WTC11 (cell line): ENCODE measurements around the gene ESPN. TPM values are rescaled to one million over a fixed set of nuclear protein-coding genes. Genes with fewer than 3 reads are reported as not detected.

Experiments used
- ATAC-seq: fragments of 200-7000 bp; cut with Tn5 transposase; 2 replicates; pipeline ENCODE4 v1.10.0; 2021; ENCODE audit warnings: mild to moderate bottlenecking, moderate library complexity
- CTCF ChIA-PET: fragments of 300-600 bp; sonication (Branson Sonifier 250); formaldehyde crosslinking; loops from one replicate; lab custom pipeline; 2021; ENCODE audit warnings: antibody characterized with exemption; lab: Charles Lee
- POLR2A ChIA-PET: fragments of 350-600 bp; sonication (Branson Sonifier 250); formaldehyde crosslinking; loops from one replicate; lab custom pipeline; 2021; ENCODE audit warnings: antibody characterized with exemption; lab: Charles Lee
- DNase-seq: peaks from one replicate; pipeline ENCODE4 v3.0.0; 2021; ENCODE audit warnings: low spot score
- H3K27ac Mint-ChIP-seq: 2 replicates; pipeline ENCODE4 v1.8.0; 2021; ENCODE audit warnings: mixed read lengths
- H3K27me3 Mint-ChIP-seq: 2 replicates; pipeline ENCODE4 v1.8.0; 2021; ENCODE audit warnings: low read depth, mild to moderate bottlenecking, moderate library complexity, mixed read lengths
- H3K36me3 Mint-ChIP-seq: 2 replicates; pipeline ENCODE4 v1.8.0; 2021; ENCODE audit warnings: mixed read lengths
- H3K4me1 Mint-ChIP-seq: 2 replicates; pipeline ENCODE4 v1.8.0; 2022; ENCODE audit warnings: mixed read lengths
- H3K4me3 Mint-ChIP-seq: 2 replicates; pipeline ENCODE4 v1.8.0; 2021; ENCODE audit warnings: mild to moderate bottlenecking, moderate library complexity, mixed read lengths
- H3K9me3 Mint-ChIP-seq: 2 replicates; pipeline ENCODE4 v1.8.0; 2021; ENCODE audit warnings: mixed read lengths
- CBFB ChIP-seq: sonication (generic); formaldehyde crosslinking; IDR thresholded peaks from 2 replicates; pipeline ENCODE4 v1.8.1; 2022; ENCODE audit warnings: mild to moderate bottlenecking, low read depth, missing genetic modification reagents
- E2F1 ChIP-seq: sonication (generic); formaldehyde crosslinking; IDR thresholded peaks from 2 replicates; pipeline ENCODE4 v1.8.0; 2022; ENCODE audit warnings: mild to moderate bottlenecking, missing genetic modification reagents
- FOXJ3 ChIP-seq: sonication (generic); formaldehyde crosslinking; IDR thresholded peaks from 2 replicates; pipeline ENCODE4 v1.9.0; 2021; ENCODE audit warnings: missing genetic modification reagents, mild to moderate bottlenecking, borderline replicate concordance
- FOXK1 ChIP-seq: sonication (generic); formaldehyde crosslinking; IDR thresholded peaks from 2 replicates; pipeline ENCODE4 v1.8.0; 2022; ENCODE audit warnings: mild to moderate bottlenecking, moderate library complexity, missing genetic modification reagents
- FOXP1 ChIP-seq: sonication (generic); formaldehyde crosslinking; IDR thresholded peaks from 2 replicates; pipeline ENCODE4 v1.8.0; 2022; ENCODE audit warnings: missing genetic modification reagents, mild to moderate bottlenecking, moderate library complexity, borderline replicate concordance
- FOXP4 ChIP-seq: sonication (generic); formaldehyde crosslinking; IDR thresholded peaks from 2 replicates; pipeline ENCODE4 v1.8.0; 2022; ENCODE audit warnings: mild to moderate bottlenecking, missing genetic modification reagents
- GTF2I ChIP-seq: fragments of 250-450 bp; sonication (Bioruptor Pico); conservative IDR thresholded peaks from 2 replicates; pipeline ENCODE4 v1.4.0; 2021; ENCODE audit warnings: mild to moderate bottlenecking
- NFATC4 ChIP-seq: fragments of 250-450 bp; sonication (Bioruptor Pico); IDR thresholded peaks from 2 replicates; pipeline ENCODE4 v1.9.0; 2021; ENCODE audit warnings: mild to moderate bottlenecking
- NFE2L1 ChIP-seq: sonication (generic); formaldehyde crosslinking; IDR thresholded peaks from 2 replicates; pipeline ENCODE4 v1.8.1; 2023; ENCODE audit warnings: missing genetic modification reagents
- RORB ChIP-seq: fragments of 250-450 bp; sonication (Bioruptor Pico); IDR thresholded peaks from 2 replicates; pipeline ENCODE4 v1.9.0; 2021; ENCODE audit warnings: mild to moderate bottlenecking
- SMAD3 ChIP-seq: sonication (generic); formaldehyde crosslinking; IDR thresholded peaks from 2 replicates; pipeline ENCODE4 v1.8.0; 2022; ENCODE audit warnings: missing genetic modification reagents, mild to moderate bottlenecking, borderline replicate concordance
- SMAD4 ChIP-seq: sonication (generic); formaldehyde crosslinking; IDR thresholded peaks from 2 replicates; pipeline ENCODE4 v1.8.0; 2022; ENCODE audit warnings: mild to moderate bottlenecking, missing genetic modification reagents
- SOX15 ChIP-seq: fragments of 250-450 bp; sonication (Bioruptor Pico); IDR thresholded peaks from 2 replicates; pipeline ENCODE4 v1.9.0; 2021; ENCODE audit warnings: mild to moderate bottlenecking
- TCF7 ChIP-seq: sonication (generic); formaldehyde crosslinking; IDR thresholded peaks from 2 replicates; pipeline ENCODE4 v1.8.0; 2022; ENCODE audit warnings: mild to moderate bottlenecking, low read depth, missing genetic modification reagents, moderate library complexity
- TEAD1 ChIP-seq: sonication (generic); formaldehyde crosslinking; IDR thresholded peaks from 2 replicates; pipeline ENCODE4 v1.8.0; 2022; ENCODE audit warnings: mild to moderate bottlenecking, missing genetic modification reagents
- TP53 ChIP-seq: sonication (generic); formaldehyde crosslinking; IDR thresholded peaks from 2 replicates; pipeline ENCODE4 v1.8.1; 2023; ENCODE audit warnings: mild to moderate bottlenecking, missing genetic modification reagents
- ZNF121 ChIP-seq: sonication (generic); formaldehyde crosslinking; IDR thresholded peaks from 2 replicates; pipeline ENCODE4 v1.8.0; 2023; ENCODE audit warnings: missing genetic modification reagents
- ZNF138 ChIP-seq: sonication (generic); formaldehyde crosslinking; conservative IDR thresholded peaks from 2 replicates; pipeline ENCODE4 v1.8.1; 2022; ENCODE audit warnings: mild to moderate bottlenecking, moderate library complexity, missing genetic modification reagents
- ZNF232 ChIP-seq: sonication (generic); formaldehyde crosslinking; IDR thresholded peaks from 2 replicates; pipeline ENCODE4 v1.8.0; 2022; ENCODE audit warnings: mild to moderate bottlenecking, missing genetic modification reagents
- ZNF317 ChIP-seq: sonication (generic); formaldehyde crosslinking; IDR thresholded peaks from 2 replicates; pipeline ENCODE4 v1.8.1; 2023; ENCODE audit warnings: low read depth, mild to moderate bottlenecking, moderate library complexity, missing genetic modification reagents, borderline replicate concordance
- ZNF396 ChIP-seq: fragments of 250-450 bp; sonication (Bioruptor Pico); IDR thresholded peaks from 2 replicates; pipeline ENCODE4 v1.8.0; 2021; ENCODE audit warnings: mild to moderate bottlenecking, moderate library complexity, borderline replicate concordance
- total RNA-seq: library from RNA; stranded (reverse); gene quantifications from 3 replicates; pipeline ENCODE4 v1.2.3, GENCODE V29; 2021
- TF ChIP-seq, protein P1 (sequence below): fragments of 250-450 bp; sonication (Bioruptor Pico); IDR thresholded peaks from 2 replicates; pipeline ENCODE4 v2.1.2; 2022; ENCODE audit warnings: mild to moderate bottlenecking, moderate library complexity
- TF ChIP-seq, protein P2 (sequence below): fragments of 200-600 bp; IDR thresholded peaks from 2 replicates; pipeline ENCODE4 v1.8.0; 2022; ENCODE audit warnings: antibody characterized with exemption
- TF ChIP-seq, protein P3 (sequence below): sonication (generic); formaldehyde crosslinking; IDR thresholded peaks from 2 replicates; pipeline ENCODE4 v1.8.1; 2023; ENCODE audit warnings: mild to moderate bottlenecking, moderate library complexity, missing genetic modification reagents
- TF ChIP-seq, protein P4 (sequence below): sonication (generic); formaldehyde crosslinking; IDR thresholded peaks from 2 replicates; pipeline ENCODE4 v1.8.1; 2023; ENCODE audit warnings: mild to moderate bottlenecking, missing genetic modification reagents
- TF ChIP-seq, protein P5 (sequence below): fragments of 250-450 bp; sonication (Bioruptor Pico); IDR thresholded peaks from 2 replicates; pipeline ENCODE4 v1.8.0; 2021; ENCODE audit warnings: mild to moderate bottlenecking

ESPN gene
- total RNA-seq, 1 experiment from 2014 or later, result 46.1 TPM

DNA sequence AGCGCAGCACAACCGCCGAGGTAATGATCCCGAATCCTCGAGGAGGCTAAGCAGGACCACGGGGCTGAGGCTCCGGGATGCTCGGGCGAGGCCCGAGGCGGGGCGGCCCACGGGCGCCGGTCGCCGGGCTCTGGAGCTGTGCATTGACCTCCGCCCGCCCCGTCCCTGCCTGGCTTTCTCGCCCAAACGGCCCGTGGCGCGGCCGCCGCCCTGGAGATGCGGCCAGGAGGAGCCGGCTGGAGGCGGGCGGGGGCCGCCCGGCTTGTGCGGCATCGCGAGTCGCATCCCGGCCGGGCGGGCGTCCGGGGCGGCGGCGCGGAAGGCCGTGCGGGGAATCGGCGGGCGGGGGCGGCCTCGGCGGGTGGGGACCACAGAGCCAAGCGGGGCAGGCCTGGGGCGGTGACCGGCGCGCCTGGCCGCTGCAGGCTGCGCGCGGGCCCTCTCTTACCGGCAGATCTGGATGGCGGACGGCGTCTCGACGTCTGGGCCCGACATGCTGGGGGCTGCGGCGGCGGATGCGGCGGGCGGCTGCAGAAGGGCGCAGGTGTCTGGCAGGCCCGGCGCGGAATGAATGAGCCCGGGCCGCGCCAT is 31.7 kb upstream of the ESPN start:
- H3K27ac Mint-ChIP-seq, result no peak overlapping the region
- CTCF ChIA-PET, result interaction anchor here (1.0 to 6.0 kb wide), 24 partner anchors 8 to 647 kb away, joined by 3 to 35 read pairs (median 5); partner anchors contain the start of genes HES2, NOL9 and TAS1R1
- ATAC-seq, result peak; percentile 1; the same call in 1 of the 2 replicates
- peaks cover 18% of the 10 kb centered on the region for H3K4me1 Mint-ChIP-seq
- peaks cover 9% of the 10 kb centered on the region; the same call in 1 of the 2 replicates for H3K9me3 Mint-ChIP-seq
- peaks cover 9% of the 10 kb centered on the region for H3K27me3 Mint-ChIP-seq
- POLR2A ChIA-PET, result interaction anchor here (0.5 to 2.5 kb wide), 3 partner anchors 9 to 131 kb away, joined by 3 to 12 read pairs (median 7); no protein-coding TSS in a partner anchor
- peak overlapping the region; percentile 80 for H3K4me3 Mint-ChIP-seq
- no peak for DNase-seq
- H3K36me3 Mint-ChIP-seq, result peaks cover 3% of the 10 kb centered on the region; the same call in 1 of the 2 replicates
- TF ChIP-seq, protein P1, sequence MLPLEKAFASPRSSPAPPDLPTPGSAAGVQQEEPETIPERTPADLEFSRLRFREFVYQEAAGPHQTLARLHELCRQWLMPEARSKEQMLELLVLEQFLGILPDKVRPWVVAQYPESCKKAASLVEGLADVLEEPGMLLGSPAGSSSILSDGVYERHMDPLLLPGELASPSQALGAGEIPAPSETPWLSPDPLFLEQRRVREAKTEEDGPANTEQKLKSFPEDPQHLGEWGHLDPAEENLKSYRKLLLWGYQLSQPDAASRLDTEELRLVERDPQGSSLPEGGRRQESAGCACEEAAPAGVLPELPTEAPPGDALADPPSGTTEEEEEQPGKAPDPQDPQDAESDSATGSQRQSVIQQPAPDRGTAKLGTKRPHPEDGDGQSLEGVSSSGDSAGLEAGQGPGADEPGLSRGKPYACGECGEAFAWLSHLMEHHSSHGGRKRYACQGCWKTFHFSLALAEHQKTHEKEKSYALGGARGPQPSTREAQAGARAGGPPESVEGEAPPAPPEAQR (CRISPR knock-in tag), result no peak
- TF ChIP-seq TEAD1, result 0 out of 2 replicates have a peak, but pooled peaks have one; percentile 33
- peak; percentile 100 for TF ChIP-seq ZNF121 (CRISPR knock-in tag)
- no peak for TF ChIP-seq NFATC4 (CRISPR knock-in tag)
- 0 out of 2 replicates have a peak, but pooled peaks have one; percentile 17 for TF ChIP-seq SMAD4 (CRISPR knock-in tag)
- no peak for TF ChIP-seq ZNF396
- 0 out of 2 replicates have a peak, but pooled peaks have one; percentile 59 for TF ChIP-seq CBFB
- TF ChIP-seq SMAD3 (CRISPR knock-in tag), result no peak
- TF ChIP-seq FOXP4 (CRISPR knock-in tag), result peak; percentile 44; the same call in 1 of the 2 replicates
- TF ChIP-seq TCF7, result no peak
- no peak for TF ChIP-seq ZNF138
- TF ChIP-seq GTF2I, result no peak
- TF ChIP-seq, protein P2, sequence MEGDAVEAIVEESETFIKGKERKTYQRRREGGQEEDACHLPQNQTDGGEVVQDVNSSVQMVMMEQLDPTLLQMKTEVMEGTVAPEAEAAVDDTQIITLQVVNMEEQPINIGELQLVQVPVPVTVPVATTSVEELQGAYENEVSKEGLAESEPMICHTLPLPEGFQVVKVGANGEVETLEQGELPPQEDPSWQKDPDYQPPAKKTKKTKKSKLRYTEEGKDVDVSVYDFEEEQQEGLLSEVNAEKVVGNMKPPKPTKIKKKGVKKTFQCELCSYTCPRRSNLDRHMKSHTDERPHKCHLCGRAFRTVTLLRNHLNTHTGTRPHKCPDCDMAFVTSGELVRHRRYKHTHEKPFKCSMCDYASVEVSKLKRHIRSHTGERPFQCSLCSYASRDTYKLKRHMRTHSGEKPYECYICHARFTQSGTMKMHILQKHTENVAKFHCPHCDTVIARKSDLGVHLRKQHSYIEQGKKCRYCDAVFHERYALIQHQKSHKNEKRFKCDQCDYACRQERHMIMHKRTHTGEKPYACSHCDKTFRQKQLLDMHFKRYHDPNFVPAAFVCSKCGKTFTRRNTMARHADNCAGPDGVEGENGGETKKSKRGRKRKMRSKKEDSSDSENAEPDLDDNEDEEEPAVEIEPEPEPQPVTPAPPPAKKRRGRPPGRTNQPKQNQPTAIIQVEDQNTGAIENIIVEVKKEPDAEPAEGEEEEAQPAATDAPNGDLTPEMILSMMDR, result no peak
- TF ChIP-seq, protein P3, sequence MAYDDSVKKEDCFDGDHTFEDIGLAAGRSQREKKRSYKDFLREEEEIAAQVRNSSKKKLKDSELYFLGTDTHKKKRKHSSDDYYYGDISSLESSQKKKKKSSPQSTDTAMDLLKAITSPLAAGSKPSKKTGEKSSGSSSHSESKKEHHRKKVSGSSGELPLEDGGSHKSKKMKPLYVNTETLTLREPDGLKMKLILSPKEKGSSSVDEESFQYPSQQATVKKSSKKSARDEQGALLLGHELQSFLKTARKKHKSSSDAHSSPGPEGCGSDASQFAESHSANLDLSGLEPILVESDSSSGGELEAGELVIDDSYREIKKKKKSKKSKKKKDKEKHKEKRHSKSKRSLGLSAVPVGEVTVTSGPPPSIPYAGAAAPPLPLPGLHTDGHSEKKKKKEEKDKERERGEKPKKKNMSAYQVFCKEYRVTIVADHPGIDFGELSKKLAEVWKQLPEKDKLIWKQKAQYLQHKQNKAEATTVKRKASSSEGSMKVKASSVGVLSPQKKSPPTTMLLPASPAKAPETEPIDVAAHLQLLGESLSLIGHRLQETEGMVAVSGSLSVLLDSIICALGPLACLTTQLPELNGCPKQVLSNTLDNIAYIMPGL (CRISPR knock-in tag), result no peak
- TF ChIP-seq FOXJ3 (CRISPR knock-in tag), result no peak
- TF ChIP-seq, protein P4, sequence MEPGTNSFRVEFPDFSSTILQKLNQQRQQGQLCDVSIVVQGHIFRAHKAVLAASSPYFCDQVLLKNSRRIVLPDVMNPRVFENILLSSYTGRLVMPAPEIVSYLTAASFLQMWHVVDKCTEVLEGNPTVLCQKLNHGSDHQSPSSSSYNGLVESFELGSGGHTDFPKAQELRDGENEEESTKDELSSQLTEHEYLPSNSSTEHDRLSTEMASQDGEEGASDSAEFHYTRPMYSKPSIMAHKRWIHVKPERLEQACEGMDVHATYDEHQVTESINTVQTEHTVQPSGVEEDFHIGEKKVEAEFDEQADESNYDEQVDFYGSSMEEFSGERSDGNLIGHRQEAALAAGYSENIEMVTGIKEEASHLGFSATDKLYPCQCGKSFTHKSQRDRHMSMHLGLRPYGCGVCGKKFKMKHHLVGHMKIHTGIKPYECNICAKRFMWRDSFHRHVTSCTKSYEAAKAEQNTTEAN (CRISPR knock-in tag), result no peak
- TF ChIP-seq RORB (CRISPR knock-in tag), result no peak
- TF ChIP-seq, protein P5, sequence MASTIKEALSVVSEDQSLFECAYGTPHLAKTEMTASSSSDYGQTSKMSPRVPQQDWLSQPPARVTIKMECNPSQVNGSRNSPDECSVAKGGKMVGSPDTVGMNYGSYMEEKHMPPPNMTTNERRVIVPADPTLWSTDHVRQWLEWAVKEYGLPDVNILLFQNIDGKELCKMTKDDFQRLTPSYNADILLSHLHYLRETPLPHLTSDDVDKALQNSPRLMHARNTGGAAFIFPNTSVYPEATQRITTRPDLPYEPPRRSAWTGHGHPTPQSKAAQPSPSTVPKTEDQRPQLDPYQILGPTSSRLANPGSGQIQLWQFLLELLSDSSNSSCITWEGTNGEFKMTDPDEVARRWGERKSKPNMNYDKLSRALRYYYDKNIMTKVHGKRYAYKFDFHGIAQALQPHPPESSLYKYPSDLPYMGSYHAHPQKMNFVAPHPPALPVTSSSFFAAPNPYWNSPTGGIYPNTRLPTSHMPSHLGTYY (CRISPR knock-in tag), result no peak
- no peak; the same call in 1 of the 2 replicates for TF ChIP-seq FOXP1 (CRISPR knock-in tag)
- 0 out of 2 replicates have a peak, but pooled peaks have one; percentile 26 for TF ChIP-seq ZNF232 (CRISPR knock-in tag)
- no peak for TF ChIP-seq SOX15 (CRISPR knock-in tag)
- no peak for TF ChIP-seq E2F1 (CRISPR knock-in tag)
- no peak for TF ChIP-seq NFE2L1 (CRISPR knock-in tag)
- no peak for TF ChIP-seq ZNF317 (CRISPR knock-in tag)
- peak; percentile 70; the same call in 1 of the 2 replicates for TF ChIP-seq TP53 (CRISPR knock-in tag)
- 0 out of 2 replicates have a peak, but pooled peaks have one; percentile 10 for TF ChIP-seq FOXK1 (CRISPR knock-in tag)
